HG03469 (cell line): ENCODE data around the gene DNAH11.

ENCODE experiments used
- ATAC-seq: cut with Tn5 transposase; IDR thresholded peaks from one replicate; pipeline ENCODE4 v1.9.1; 2021; ENCODE audit warnings: mild to moderate bottlenecking, moderate library complexity, moderate number of reproducible peaks; ENCODE audit not compliant: unreplicated experiment

Gene DNAH11

GRCh38 chr7:21547501-21547900, 4.7 kb downstream of the DNAH11 start:
- no peak for ATAC-seq

GRCh38 chr7:21548491-21548890, 5.7 kb downstream of the DNAH11 start:
- no peak for ATAC-seq

- no peak for ATAC-seq
Observed at GRCh38 chr7:21550076-21550475, 7.2 kb downstream of the DNAH11 start.

- ATAC-seq: no peak
Observed at GRCh38 chr7:21550821-21551531, 8.1 kb downstream of the DNAH11 start.

GRCh38 chr7:21562385-21562784, 19.5 kb downstream of the DNAH11 start:
- ATAC-seq: no peak

GRCh38 chr7:21565614-21566013, 22.8 kb downstream of the DNAH11 start:
- no peak for ATAC-seq

GRCh38 chr7:21566094-21566493, 23.3 kb downstream of the DNAH11 start:
- ATAC-seq: no peak

GRCh38 chr7:21568762-21569161, 25.9 kb downstream of the DNAH11 start:
- no peak for ATAC-seq

GRCh38 chr7:21572331-21573313, 29.8 kb downstream of the DNAH11 start:
- ATAC-seq: no peak

- peak; percentile 16 for ATAC-seq
Observed at GRCh38 chr7:21579341-21580072, 36.7 kb downstream of the DNAH11 start.

- peak; percentile 62 for ATAC-seq
Observed at GRCh38 chr7:21580073-21580521, 37.3 kb downstream of the DNAH11 start.

- no peak for ATAC-seq
Observed at GRCh38 chr7:21585070-21585724, 42.4 kb downstream of the DNAH11 start.

- no peak for ATAC-seq
Observed at GRCh38 chr7:21587139-21587784, 44.4 kb downstream of the DNAH11 start.

GRCh38 chr7:21596801-21597200, 54.0 kb downstream of the DNAH11 start:
- no peak for ATAC-seq

GRCh38 chr7:21603462-21603861, 60.6 kb downstream of the DNAH11 start:
- ATAC-seq: no peak

GRCh38 chr7:21603972-21604749, 61.3 kb downstream of the DNAH11 start:
- no peak for ATAC-seq

GRCh38 chr7:21605008-21605585, 62.3 kb downstream of the DNAH11 start:
- no peak for ATAC-seq

- ATAC-seq: no peak
Observed at GRCh38 chr7:21608465-21608864, 65.6 kb downstream of the DNAH11 start.

- ATAC-seq: no peak
Observed at GRCh38 chr7:21611129-21611528, 68.3 kb downstream of the DNAH11 start.
